Type B pancreatic cell (in vitro differentiated cells): ENCODE measurements around the gene SCAPER. TPM values are rescaled to one million over a fixed set of nuclear protein-coding genes. Genes with fewer than 3 reads are reported as not detected.

Experiments used
- DNase-seq: peaks from one replicate; pipeline ENCODE4 v3.0.0; 2021; ENCODE audit warnings: mixed read lengths; ENCODE audit not compliant: unreplicated experiment; ENCODE audit errors: extremely low spot score
- H3K27ac Mint-ChIP-seq: 2 replicates; pipeline ENCODE4 v1.8.0; 2021; ENCODE audit warnings: mild to moderate bottlenecking, mixed read lengths
- H3K27me3 Mint-ChIP-seq: 2 replicates; pipeline ENCODE4 v1.8.0; 2021; ENCODE audit warnings: mixed read lengths
- H3K36me3 Mint-ChIP-seq: 2 replicates; pipeline ENCODE4 v1.8.0; 2021; ENCODE audit warnings: mixed read lengths
- H3K4me1 Mint-ChIP-seq: one replicate; pipeline ENCODE4 v1.8.0; 2021; ENCODE audit warnings: mixed read lengths; ENCODE audit not compliant: unreplicated experiment
- H3K4me3 Mint-ChIP-seq: 2 replicates; pipeline ENCODE4 v1.8.0; 2021; ENCODE audit warnings: mild to moderate bottlenecking, mixed read lengths
- H3K9me3 Mint-ChIP-seq: 2 replicates; pipeline ENCODE4 v1.8.0; 2021; ENCODE audit warnings: mixed read lengths
- CTCF ChIP-seq: fragments of 200-600 bp; sonication (generic); conservative IDR thresholded peaks from 2 replicates; pipeline ENCODE4 v1.5.0; 2021; ENCODE audit warnings: antibody characterized with exemption, mild to moderate bottlenecking
- total RNA-seq: library from RNA; stranded (reverse); gene quantifications from 2 replicates; pipeline ENCODE4 v1.2.1, GENCODE V29; 2021; ENCODE audit warnings: low replicate concordance

SCAPER gene
- total RNA-seq, 1 donor from 2014 or later: 26.6 TPM

- Mint-ChIP-seq H3K9me3 (peaks cover 4% of the 10 kb centered on the region), H3K27me3 (no peaks in the 10 kb centered on the region), H3K4me3 (no peak overlapping the region), H3K36me3 (peaks cover 44% of the 10 kb centered on the region), H3K4me1 (no peaks in the 10 kb centered on the region), H3K27ac (no peak overlapping the region)
- no peak for TF ChIP-seq CTCF
- no peak for DNase-seq
Measured at GRCh38 chr15:76945494-76946093, 40.5 kb upstream of the SCAPER start.

GRCh38 chr15:76942331-76942730 lies 37.2 kb upstream of the SCAPER start:
- H3K9me3 Mint-ChIP-seq: peaks cover 4% of the 10 kb centered on the region
- H3K4me1 Mint-ChIP-seq: no peaks in the 10 kb centered on the region
- DNase-seq: no peak
- H3K4me3 Mint-ChIP-seq: no peak overlapping the region
- H3K27me3 Mint-ChIP-seq: no peaks in the 10 kb centered on the region
- no peak overlapping the region for H3K27ac Mint-ChIP-seq
- H3K36me3 Mint-ChIP-seq: peaks cover 40% of the 10 kb centered on the region
- TF ChIP-seq CTCF: no peak

GRCh38 chr15:76941636-76942035 lies 36.5 kb upstream of the SCAPER start:
- H3K27ac Mint-ChIP-seq: no peak overlapping the region
- no peak for DNase-seq
- TF ChIP-seq CTCF: no peak
- H3K9me3 Mint-ChIP-seq: peaks cover 4% of the 10 kb centered on the region
- H3K36me3 Mint-ChIP-seq: peaks cover 40% of the 10 kb centered on the region
- no peak overlapping the region for H3K4me3 Mint-ChIP-seq
- no peaks in the 10 kb centered on the region for H3K27me3 Mint-ChIP-seq
- peaks cover 4% of the 10 kb centered on the region for H3K4me1 Mint-ChIP-seq

- H3K27ac Mint-ChIP-seq: no peak overlapping the region
- TF ChIP-seq CTCF: no peak
- no peak for DNase-seq
- peaks cover 4% of the 10 kb centered on the region for H3K9me3 Mint-ChIP-seq
- H3K4me1 Mint-ChIP-seq: peaks cover 14% of the 10 kb centered on the region
- H3K4me3 Mint-ChIP-seq: no peak overlapping the region
- no peaks in the 10 kb centered on the region for H3K27me3 Mint-ChIP-seq
- H3K36me3 Mint-ChIP-seq: peaks cover 38% of the 10 kb centered on the region
Measured at GRCh38 chr15:76939715-76940114, 34.6 kb upstream of the SCAPER start.

GRCh38 chr15:76938752-76939151 lies 33.6 kb upstream of the SCAPER start:
- no peak for DNase-seq
- Mint-ChIP-seq H3K4me3 (no peak overlapping the region), H3K36me3 (peaks cover 36% of the 10 kb centered on the region), H3K9me3 (peaks cover 4% of the 10 kb centered on the region), H3K27me3 (no peaks in the 10 kb centered on the region), H3K27ac (no peak overlapping the region), H3K4me1 (peaks cover 14% of the 10 kb centered on the region)
- no peak for TF ChIP-seq CTCF

GRCh38 chr15:76936671-76937070 lies 31.5 kb upstream of the SCAPER start:
- no peak for DNase-seq
- no peak for TF ChIP-seq CTCF
- Mint-ChIP-seq H3K9me3 (no peaks in the 10 kb centered on the region), H3K36me3 (peaks cover 38% of the 10 kb centered on the region), H3K4me1 (peaks cover 25% of the 10 kb centered on the region), H3K4me3 (no peak overlapping the region), H3K27ac (no peak overlapping the region), H3K27me3 (no peaks in the 10 kb centered on the region)
